HG03439 (cell line): ENCODE results near the gene RFX4.

Source experiments
- ATAC-seq: cut with Tn5 transposase; IDR thresholded peaks from one replicate; pipeline ENCODE4 v1.9.1; 2021; ENCODE audit warnings: mild to moderate bottlenecking, moderate library complexity; ENCODE audit not compliant: unreplicated experiment

The RFX4 gene

DNA sequence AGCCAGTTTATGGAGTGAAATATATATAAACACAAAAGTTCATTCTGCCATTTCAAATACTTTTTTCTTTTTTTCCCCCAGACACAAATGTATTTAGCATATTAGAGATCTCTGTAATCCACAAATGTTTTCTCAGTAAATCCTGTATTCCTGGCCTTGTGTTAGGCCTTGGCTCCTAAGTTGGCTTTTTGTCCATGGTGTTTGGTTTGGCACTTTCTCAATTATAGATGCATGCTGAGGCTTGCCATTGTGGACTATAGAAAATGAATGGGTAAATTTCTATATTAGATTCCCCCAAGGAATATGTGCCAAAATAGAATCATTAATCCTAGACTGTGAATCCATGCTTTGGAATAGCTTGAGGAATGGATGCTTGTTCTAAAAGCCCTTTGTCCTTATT, 208.7 kb downstream of the RFX4 start:
- ATAC-seq, result no peak

DNA sequence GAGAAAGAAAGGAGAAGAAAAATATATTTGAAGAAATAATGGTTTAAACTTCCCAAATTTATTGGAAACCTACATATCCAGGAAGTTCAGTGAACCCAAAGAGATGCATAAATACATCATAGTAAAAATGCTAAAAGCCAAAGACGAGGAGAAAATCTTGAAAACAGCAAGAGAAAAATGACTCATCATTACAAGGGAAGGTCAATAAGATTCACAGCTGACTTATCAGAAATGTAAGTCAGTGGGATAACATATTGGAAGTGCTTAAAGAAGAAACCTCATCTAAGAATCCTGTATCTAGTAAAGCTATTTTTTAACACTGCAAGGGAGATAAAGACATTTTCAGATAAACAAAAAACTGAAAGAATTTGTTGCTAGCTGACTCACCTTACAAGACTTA, 211.6 kb downstream of the RFX4 start:
- no peak for ATAC-seq

DNA sequence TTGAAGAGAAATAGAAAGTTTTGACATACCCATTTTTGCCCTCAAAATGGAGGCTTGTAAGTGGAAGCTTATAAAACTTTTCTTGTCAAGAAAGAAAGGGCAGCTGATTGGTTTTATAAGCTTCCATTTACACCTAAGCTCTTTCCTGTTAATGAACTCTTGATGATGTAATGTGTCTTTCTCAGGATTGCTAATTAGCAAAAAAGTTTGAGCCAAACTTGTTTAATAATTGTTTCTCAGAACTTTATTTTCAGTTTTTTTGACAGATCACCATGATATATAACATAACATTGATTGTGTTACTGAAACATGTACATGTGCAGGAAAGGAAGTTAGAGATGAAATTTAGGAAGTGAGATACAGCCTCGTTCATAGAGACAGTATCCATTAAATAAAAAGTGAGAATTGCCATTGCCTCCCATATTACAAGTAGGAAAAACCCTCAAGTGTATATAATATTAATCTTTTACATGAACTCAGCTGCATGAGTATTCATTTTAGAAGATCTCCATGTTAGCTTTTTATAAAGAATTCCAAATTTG, 218.4 kb downstream of the RFX4 start:
- no peak for ATAC-seq

DNA sequence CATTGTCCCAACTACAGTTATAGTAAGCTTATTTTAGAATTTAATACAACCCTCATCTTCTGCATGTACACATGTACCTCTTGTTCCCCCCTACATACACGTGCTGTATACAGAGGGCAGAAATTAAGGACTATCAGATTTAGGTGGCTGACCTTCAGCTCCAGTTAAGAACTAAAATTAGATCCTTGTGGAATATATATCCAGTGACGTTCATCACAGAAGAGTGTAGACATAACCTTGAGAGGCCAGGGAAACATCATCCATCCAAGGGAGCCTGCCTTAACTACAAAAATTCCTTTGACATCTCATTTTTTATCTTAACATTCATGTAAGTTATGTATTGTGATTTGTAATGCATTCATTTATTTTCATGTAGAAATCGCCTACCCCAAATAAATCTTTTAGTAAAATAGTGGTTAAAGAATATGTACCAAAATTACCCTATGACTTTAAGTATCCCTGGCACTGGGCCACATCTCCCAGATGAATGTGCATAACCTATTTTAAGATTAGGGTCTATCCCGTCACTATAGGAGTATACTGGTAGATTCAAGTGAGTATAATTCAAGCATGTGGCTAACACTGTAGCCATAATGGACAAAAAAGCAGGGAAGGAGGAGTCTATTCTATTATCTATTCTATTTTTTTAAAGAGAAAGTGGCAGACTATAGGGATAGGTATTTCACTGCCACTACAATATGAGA, 219.2 kb downstream of the RFX4 start:
- no peak for ATAC-seq

DNA sequence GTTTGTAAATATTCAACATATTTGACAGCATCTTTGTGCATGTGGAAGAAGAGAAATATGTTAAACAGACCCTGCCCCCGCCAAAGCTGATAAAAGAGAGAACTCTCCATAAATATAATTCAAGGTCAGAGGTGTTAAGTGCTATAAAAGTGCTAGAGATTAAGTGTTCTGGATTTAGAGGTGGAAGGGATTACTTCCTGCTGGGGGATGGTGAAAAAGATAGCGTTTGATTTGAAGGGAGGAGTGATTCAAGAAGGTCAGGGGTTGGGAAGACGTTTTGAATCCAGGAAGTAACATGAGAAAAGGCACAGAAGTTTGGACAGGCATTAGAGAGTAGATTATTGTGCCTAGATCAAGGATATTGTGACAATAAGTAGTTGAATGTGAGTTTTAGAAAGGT, 221.9 kb downstream of the RFX4 start:
- no peak for ATAC-seq
